ENCODE results near the gene CCNF. TPM values are rescaled to one million over a fixed set of nuclear protein-coding genes. Genes with fewer than 3 reads are reported as not detected.
A peak's percentile ranks its signal among the peaks of the same experiment; 100 is the strongest.

CCNF gene
- polyA plus RNA-seq, 1 donor from 2014 or later, result 5.2 TPM

DNA sequence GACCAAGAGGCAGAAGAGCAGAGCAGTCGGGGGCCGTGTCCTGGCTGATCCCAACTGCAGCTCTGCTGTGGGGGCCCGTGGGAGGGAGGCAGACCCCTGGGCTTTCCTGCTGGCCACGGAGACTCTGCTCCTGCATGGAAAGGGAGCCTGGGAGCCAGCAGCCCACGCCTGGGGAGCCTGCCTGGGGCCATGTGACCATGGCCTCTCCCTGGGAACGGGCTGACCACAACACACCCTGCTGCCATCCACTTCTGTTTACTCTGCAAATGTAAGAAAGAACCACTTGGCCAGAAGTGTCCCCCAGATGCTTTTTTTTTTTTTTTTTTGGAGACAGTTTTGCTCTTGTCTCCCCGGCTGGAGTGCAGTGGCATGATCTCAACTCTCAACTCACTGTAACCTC lies 28.7 kb downstream of the CCNF start:
- H3K9me2 ChIP-seq (ENCODE audit: insufficient read depth, low read length), result no peaks in the 10 kb centered on the region
- H2AFZ ChIP-seq (ENCODE audit: low read depth, low read length), result no peak overlapping the region
- H4K20me1 ChIP-seq (ENCODE audit: insufficient read depth), result no peaks in the 10 kb centered on the region
- no peaks in the 10 kb centered on the region for H3K79me2 ChIP-seq (replicated peaks; ENCODE audit: insufficient read depth, low read length)
- H3K9me3 ChIP-seq (ENCODE audit: low read length), result no peaks in the 10 kb centered on the region
- H3K9ac ChIP-seq (ENCODE audit: low read length), result no peak overlapping the region
- H3K4me2 ChIP-seq (ENCODE audit: low read length), result no peak overlapping the region
- no peaks in the 10 kb centered on the region for H3F3A ChIP-seq (ENCODE audit: insufficient read depth, low read length, poor library complexity, severe bottlenecking)
- no peaks in the 10 kb centered on the region for H3K27me3 ChIP-seq (ENCODE audit: insufficient read depth, low read depth, low read length)
- H3K27ac ChIP-seq (ENCODE audit: low read length), result no peak overlapping the region
- TF ChIP-seq POLR2AphosphoS5 (IDR thresholded peaks at IDR 0.05) (no peak), TAF1 (IDR thresholded peaks at IDR 0.05; ENCODE audit: low read depth) (no peak), SMC3 (conservative IDR thresholded peaks at IDR 0.05; ENCODE audit: poor library complexity) (no peak), RAD21 (conservative IDR thresholded peaks at IDR 0.05) (no peak), MXI1 (conservative IDR thresholded peaks at IDR 0.05; ENCODE audit: poor library complexity, severe bottlenecking) (no peak)
- TF ChIP-seq, protein P1, sequence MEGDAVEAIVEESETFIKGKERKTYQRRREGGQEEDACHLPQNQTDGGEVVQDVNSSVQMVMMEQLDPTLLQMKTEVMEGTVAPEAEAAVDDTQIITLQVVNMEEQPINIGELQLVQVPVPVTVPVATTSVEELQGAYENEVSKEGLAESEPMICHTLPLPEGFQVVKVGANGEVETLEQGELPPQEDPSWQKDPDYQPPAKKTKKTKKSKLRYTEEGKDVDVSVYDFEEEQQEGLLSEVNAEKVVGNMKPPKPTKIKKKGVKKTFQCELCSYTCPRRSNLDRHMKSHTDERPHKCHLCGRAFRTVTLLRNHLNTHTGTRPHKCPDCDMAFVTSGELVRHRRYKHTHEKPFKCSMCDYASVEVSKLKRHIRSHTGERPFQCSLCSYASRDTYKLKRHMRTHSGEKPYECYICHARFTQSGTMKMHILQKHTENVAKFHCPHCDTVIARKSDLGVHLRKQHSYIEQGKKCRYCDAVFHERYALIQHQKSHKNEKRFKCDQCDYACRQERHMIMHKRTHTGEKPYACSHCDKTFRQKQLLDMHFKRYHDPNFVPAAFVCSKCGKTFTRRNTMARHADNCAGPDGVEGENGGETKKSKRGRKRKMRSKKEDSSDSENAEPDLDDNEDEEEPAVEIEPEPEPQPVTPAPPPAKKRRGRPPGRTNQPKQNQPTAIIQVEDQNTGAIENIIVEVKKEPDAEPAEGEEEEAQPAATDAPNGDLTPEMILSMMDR (IDR thresholded peaks at IDR 0.05; ENCODE audit: poor library complexity, severe bottlenecking), result no peak
- no peak overlapping the region for H3K4me3 ChIP-seq (ENCODE audit: low read length)
- H3K36me3 ChIP-seq (ENCODE audit: insufficient read depth, low read length), result no peaks in the 10 kb centered on the region

- Histone ChIP-seq H3K9me3 (ENCODE audit: low read length) (no peaks in the 10 kb centered on the region), H3K27ac (ENCODE audit: low read length) (no peak overlapping the region), H3K4me2 (ENCODE audit: low read length) (peak overlapping the region; percentile 74), H3K79me2 (replicated peaks; ENCODE audit: insufficient read depth, low read length) (no peaks in the 10 kb centered on the region), H3K36me3 (ENCODE audit: insufficient read depth, low read length) (no peaks in the 10 kb centered on the region), H2AFZ (ENCODE audit: low read depth, low read length) (no peak overlapping the region), H3F3A (ENCODE audit: insufficient read depth, low read length, poor library complexity, severe bottlenecking) (no peaks in the 10 kb centered on the region), H3K4me3 (ENCODE audit: low read length) (peak overlapping the region; percentile 66), H3K27me3 (ENCODE audit: insufficient read depth, low read depth, low read length) (no peaks in the 10 kb centered on the region), H3K9me2 (ENCODE audit: insufficient read depth, low read length) (no peaks in the 10 kb centered on the region), H3K9ac (ENCODE audit: low read length) (peak overlapping the region; percentile 52), H4K20me1 (ENCODE audit: insufficient read depth) (no peaks in the 10 kb centered on the region)
- TF ChIP-seq MXI1 (conservative IDR thresholded peaks at IDR 0.05; ENCODE audit: poor library complexity, severe bottlenecking), result no peak
- no peak for TF ChIP-seq POLR2AphosphoS5 (IDR thresholded peaks at IDR 0.05)
- no peak for TF ChIP-seq REST (IDR thresholded peaks at IDR 0.05; ENCODE audit: borderline replicate concordance)
- TF ChIP-seq RAD21 (conservative IDR thresholded peaks at IDR 0.05), result no peak
- no peak for TF ChIP-seq EP300 (conservative IDR thresholded peaks at IDR 0.05; ENCODE audit: poor library complexity, severe bottlenecking)
- TF ChIP-seq EZH2 (IDR thresholded peaks at IDR 0.05; ENCODE audit: borderline replicate concordance, insufficient read depth, low read length, poor library complexity, severe bottlenecking), result no peak
- TF ChIP-seq, protein P1 (IDR thresholded peaks at IDR 0.05; ENCODE audit: poor library complexity, severe bottlenecking), result no peak
- no peak for TF ChIP-seq TAF1 (IDR thresholded peaks at IDR 0.05; ENCODE audit: low read depth)
Observed at GRCh38 chr16:2458887-2459646, 29.8 kb downstream of the CCNF start.
